ENCODE data around the gene CYREN.

DNA sequence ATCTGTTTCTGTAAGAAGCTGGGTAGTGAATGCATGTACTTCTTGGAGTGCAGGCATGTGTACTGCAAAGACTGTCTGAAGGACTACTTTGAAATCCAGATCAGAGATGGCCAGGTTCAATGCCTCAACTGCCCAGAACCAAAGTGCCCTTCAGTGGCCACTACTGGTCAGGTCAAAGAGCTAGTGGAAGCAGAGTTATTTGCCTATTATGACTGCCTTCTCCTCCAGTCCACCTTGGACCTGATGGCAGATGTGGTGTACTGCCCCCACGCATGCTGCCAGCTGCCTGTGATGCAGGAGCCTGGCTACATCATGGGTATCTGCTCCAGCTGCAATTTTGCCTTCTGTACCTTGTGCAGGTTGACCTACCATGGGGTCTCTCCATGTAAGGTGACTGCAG, 41.6 kb downstream of the CYREN start:
- no peak for TF ChIP-seq POLR2A (IDR thresholded peaks at IDR 0.05)
- TF ChIP-seq, protein P1, sequence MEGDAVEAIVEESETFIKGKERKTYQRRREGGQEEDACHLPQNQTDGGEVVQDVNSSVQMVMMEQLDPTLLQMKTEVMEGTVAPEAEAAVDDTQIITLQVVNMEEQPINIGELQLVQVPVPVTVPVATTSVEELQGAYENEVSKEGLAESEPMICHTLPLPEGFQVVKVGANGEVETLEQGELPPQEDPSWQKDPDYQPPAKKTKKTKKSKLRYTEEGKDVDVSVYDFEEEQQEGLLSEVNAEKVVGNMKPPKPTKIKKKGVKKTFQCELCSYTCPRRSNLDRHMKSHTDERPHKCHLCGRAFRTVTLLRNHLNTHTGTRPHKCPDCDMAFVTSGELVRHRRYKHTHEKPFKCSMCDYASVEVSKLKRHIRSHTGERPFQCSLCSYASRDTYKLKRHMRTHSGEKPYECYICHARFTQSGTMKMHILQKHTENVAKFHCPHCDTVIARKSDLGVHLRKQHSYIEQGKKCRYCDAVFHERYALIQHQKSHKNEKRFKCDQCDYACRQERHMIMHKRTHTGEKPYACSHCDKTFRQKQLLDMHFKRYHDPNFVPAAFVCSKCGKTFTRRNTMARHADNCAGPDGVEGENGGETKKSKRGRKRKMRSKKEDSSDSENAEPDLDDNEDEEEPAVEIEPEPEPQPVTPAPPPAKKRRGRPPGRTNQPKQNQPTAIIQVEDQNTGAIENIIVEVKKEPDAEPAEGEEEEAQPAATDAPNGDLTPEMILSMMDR (IDR thresholded peaks at IDR 0.05), result no peak

Data from thyroid gland (tissue), 4 donors.